SH-SY5Y (cell line): ENCODE data around the gene COQ10B.

ENCODE experiments used
- GATA2 ChIP-seq: IDR thresholded peaks from 2 replicates; pipeline ENCODE4 v1.6.1; 2011; ENCODE audit warnings: mild to moderate bottlenecking, low read depth, low read length
- GATA3 ChIP-seq: IDR thresholded peaks from 2 replicates; pipeline ENCODE4 v1.6.1; 2011; ENCODE audit warnings: low read depth, mild to moderate bottlenecking, low read length, moderate library complexity

COQ10B gene

GRCh38 chr2:197495433-197496134 lies 42.2 kb downstream of the COQ10B start:
- TF ChIP-seq GATA2 (no peak), GATA3 (no peak)

DNA sequence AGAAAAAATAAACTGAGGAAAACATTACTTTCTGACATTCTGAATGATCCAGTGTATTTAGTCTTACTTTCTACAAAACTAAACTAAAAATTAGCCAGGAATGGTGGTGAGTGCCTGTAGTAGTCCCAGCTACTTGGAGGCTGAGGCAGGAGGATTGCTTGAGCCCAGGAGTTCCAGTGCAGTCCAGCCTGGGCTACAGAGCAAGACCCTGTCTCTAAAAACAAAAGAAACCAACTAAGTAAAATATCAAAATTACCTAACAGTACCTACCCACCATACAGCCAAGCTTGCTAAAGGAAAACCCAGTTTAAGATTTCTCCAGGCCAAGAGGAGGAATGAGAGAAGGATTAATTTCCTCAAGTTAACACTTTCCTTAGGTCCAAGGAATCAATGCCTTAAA lies 43.3 kb downstream of the COQ10B start:
- TF ChIP-seq GATA3, result no peak
- TF ChIP-seq GATA2, result no peak

- no peak for TF ChIP-seq GATA2
- no peak for TF ChIP-seq GATA3
These were observed 44.0 kb downstream of the COQ10B start for GRCh38 chr2:197497326-197497725.

DNA sequence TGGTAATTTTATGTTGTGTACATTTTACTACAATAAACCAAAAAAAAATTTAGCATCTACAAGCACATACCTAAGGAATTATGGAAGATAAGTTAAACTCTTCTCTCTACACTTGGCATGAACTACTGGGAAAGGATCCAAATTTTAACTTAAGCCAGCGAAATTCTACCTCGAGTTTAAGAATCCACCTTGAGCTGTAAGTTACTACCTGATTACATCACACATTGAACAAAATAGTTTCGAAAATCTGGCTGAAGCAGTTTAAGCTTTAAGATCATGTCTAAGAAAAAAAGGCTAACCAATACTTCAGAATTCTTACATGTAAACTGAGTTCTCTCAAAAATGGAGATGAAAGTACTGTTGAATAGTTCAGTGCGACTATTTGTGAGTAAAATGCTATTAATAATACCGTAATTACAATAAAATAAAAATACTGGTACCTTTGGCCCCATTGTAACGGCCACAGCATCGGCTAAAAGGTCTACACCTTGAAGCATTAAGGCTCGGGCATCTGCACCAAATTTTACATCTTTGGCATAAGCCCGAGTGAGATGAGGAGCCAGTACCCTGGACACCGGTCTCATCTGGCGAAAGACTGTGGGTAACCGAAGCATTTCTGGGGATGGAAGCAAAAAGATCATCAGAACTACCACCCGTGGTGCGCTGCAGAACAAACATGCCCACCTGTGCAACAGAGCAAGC lies 45.0 kb downstream of the COQ10B start:
- TF ChIP-seq GATA3, result no peak
- no peak for TF ChIP-seq GATA2

DNA sequence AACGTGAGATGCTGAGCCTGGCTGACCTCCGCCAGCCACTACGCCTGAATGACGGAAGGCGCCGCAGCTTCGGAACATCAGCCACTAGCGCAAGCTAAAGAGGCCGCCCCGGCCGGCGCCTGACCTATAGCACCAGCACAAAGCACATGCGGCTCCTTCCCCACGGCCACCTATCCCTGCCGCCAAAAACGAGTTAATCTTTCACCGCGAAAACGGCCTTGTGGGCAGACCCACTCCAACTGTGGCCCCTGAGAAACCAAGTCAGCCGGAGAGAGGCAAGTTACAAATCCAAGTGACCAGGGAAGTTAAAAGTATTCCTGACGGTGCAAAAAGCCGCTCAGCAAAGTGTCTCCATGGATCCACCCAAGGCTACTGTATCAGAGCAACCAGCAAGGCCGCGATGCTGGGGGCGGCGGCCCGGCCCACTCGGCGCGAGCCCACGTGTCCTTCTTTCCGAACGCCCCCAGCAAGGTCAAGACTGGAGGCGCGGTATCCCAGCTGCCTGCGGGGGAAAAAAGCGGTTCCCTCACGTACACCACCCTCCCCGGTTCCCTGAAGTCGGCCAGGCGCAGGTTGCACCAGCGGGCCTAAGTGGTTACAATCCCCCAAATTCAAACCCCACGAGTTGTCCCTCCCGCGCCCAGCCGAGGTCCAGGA lies 45.7 kb downstream of the COQ10B start:
- no peak for TF ChIP-seq GATA3
- TF ChIP-seq GATA2, result no peak

DNA sequence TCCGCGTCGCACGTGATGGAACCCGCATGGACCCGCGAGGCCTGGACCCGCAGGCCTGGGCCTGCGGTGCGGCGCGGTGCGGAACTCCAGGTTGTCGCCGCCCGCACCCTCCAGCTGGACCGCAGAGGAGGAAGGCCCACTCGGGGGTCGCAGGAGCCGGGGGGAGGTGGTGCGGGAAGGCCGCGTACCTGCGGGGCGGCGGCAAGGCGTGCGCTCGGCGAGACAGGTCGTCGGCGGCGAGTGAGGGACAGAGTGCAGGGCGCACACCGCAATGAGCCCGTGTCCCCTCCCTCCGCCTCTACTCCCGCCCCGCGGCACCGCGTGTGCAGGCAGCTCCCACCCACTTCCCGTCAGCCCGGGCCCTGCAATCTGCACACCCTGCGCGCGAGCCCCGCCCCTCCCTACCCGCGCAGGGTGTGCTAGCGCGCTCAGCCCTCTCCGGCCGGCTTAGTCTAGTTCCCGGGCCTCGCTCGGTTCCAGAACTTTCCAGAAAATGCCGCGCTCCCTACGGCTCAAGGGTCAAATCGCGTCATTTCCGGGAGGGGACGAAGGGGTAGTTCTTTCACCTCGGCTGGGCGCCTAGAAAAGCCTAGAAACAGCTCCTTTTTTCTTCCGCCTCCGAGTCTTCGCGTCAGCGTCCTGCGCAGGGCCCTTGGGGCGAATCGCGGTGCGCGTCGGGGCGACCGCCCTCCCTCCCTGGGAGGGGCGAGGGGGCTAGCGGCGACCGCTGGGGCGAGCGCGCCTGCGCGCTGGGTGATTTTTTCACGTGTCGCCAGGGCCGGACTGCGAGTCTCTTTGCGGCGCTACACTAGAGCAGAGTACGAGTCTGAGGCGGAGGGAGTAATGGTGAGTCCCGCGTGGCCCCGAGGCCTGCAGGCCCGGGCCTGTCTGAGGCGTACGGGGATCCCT lies 46.5 kb downstream of the COQ10B start, which contains the start of the genes HSPD1 and HSPE1:
TSS of gene HSPD1 (minus strand) at position 247 of the 909 bp plus-strand sequence. CDS start 992 bp downstream, outside the sequence.
TSS of gene HSPE1 (plus strand) at position 786 of the 909 bp plus-strand sequence. CDS start at position 844, 58 bp downstream.
- no peak; the same call in 1 of the 2 replicates for TF ChIP-seq GATA2
- TF ChIP-seq GATA3, result no peak

GRCh38 chr2:197500503-197501131 lies 47.3 kb downstream of the COQ10B start:
- TF ChIP-seq GATA3, result no peak
- TF ChIP-seq GATA2, result no peak

GRCh38 chr2:197502201-197502600 lies 48.8 kb downstream of the COQ10B start:
- TF ChIP-seq GATA3, result no peak
- TF ChIP-seq GATA2, result no peak

DNA sequence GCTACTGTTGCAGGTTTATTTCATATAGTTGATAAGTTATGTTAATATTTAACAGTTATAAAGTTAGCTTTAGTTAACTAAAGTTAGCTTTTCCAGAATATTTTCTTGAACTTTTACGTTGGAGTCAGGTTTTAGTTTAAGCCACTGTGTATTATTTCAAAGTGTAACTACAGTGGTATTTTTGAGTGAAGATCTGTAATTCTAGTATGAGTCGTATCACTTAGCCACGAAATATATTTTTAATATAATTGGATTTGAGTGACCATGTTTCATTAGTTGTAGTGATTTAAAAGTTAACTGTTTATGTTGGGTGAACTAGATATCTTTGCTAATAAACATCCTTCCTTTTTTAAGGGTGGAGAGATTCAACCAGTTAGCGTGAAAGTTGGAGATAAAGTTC lies 49.3 kb downstream of the COQ10B start:
- TF ChIP-seq GATA3 (no peak), GATA2 (no peak)

DNA sequence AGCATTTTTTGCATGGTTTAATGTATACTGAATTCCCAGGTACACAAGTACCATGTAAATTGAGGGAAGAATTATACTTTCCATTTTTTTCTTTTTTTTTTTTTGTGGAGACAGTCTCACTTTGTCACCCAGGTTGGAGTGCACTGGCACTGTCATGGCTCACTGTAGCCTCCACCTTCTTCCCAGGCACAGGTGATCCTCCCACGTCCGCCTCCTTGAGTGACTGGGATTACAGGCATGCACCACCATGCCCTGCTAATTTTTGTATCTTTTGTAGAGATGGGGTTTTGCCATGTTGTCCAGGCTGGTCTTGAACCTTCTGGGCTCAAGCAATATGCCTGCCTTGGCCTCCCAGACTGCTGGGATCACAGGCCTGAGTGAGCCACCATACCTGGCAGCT lies 50.6 kb downstream of the COQ10B start:
- TF ChIP-seq GATA3, result no peak
- no peak for TF ChIP-seq GATA2

DNA sequence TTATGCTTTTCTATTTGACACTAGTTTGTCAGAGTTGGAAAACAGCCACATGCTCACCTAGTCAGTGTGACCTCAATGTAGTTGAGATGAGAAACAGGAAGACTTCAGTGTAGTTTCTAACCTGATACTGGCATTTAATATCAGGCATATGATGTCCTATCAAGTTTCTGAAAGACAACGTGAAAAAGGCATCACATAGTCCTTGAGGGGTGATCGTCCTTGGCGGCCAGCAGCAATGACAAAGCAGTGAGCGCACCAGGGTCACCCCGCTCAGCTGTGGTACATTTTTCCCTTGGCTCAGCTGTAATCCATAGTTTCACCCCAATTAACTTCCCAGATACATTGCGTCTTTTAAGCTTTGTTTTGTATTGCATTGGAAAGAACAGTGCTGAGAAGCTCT lies 51.2 kb downstream of the COQ10B start:
- TF ChIP-seq GATA3 (no peak), GATA2 (no peak)

- TF ChIP-seq GATA3, result no peak
- no peak for TF ChIP-seq GATA2
These were observed 53.3 kb downstream of the COQ10B start for GRCh38 chr2:197506658-197507057.

DNA sequence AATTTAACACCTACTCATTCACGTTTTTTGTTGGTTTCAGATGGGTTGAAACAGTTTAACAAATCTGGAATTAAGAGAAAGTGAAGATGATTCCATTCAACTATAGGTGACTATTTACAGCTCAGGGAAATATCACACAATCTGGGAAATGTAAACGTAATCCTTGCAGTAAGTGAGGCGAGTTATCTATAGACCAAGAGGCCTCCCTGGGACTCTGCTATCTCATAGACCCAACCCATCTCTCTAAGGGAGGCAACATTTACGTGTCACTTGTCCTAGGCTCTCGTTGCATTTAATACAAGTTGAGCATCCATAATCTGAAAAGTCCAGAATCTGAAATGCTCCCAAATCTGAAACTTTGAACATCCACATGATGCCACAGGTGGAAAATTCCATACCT lies 60.6 kb downstream of the COQ10B start:
- TF ChIP-seq GATA3, result no peak
- TF ChIP-seq GATA2, result no peak
